HEK293 (cell line): Measurements from ENCODE around the gene ZC3H4.

Experiments
- HOXA7 ChIP-seq: sonication (generic); formaldehyde crosslinking; IDR thresholded peaks from 2 replicates; pipeline ENCODE4 v1.8.1; 2022; ENCODE audit warnings: missing genetic modification reagents, borderline replicate concordance
- SP2 ChIP-seq: fragments of 450-650 bp; formaldehyde crosslinking; IDR thresholded peaks from 2 replicates; pipeline ENCODE4 v1.5.1; 2016; ENCODE audit warnings: missing biosample characterization, missing genetic modification characterization
- YY1 ChIP-seq: fragments of 450-650 bp; formaldehyde crosslinking; IDR thresholded peaks from 2 replicates; pipeline ENCODE4 v1.5.1; 2018; ENCODE audit warnings: missing biosample characterization, missing genetic modification characterization
- ZBTB7A ChIP-seq: fragments of 450-650 bp; formaldehyde crosslinking; IDR thresholded peaks from 2 replicates; pipeline ENCODE4 v1.5.1; 2016; ENCODE audit warnings: low read depth, missing biosample characterization, missing genetic modification characterization
- ZFP69B ChIP-seq: fragments of 450-650 bp; formaldehyde crosslinking; IDR thresholded peaks from 2 replicates; pipeline ENCODE4 v1.5.1; 2016; ENCODE audit warnings: missing biosample characterization, missing genetic modification characterization
- ZNF10 ChIP-seq: fragments of 450-650 bp; formaldehyde crosslinking; IDR thresholded peaks from 2 replicates; pipeline ENCODE4 v1.5.1; 2017; ENCODE audit warnings: missing biosample characterization, missing genetic modification characterization
- ZNF274 ChIP-seq, 2 experiments: fragments of 200-500 bp in 1 of 2; fragments of 450-650 bp in 1 of 2; sonication (Bioruptor generic) in 1 of 2; formaldehyde crosslinking in 1 of 2; IDR thresholded peaks; 2 replicates each; pipeline versions ENCODE4 v1.5.1 to v1.6.1; 2014 to 2016; ENCODE audit warnings: borderline replicate concordance in 1 of 2, inconsistent platforms in 1 of 2, low read length in 1 of 2, missing biosample characterization in 1 of 2, missing genetic modification characterization in 1 of 2
- ZNF404 ChIP-seq: fragments of 450-650 bp; formaldehyde crosslinking; IDR thresholded peaks from 2 replicates; pipeline ENCODE4 v1.5.1; 2017; ENCODE audit warnings: missing biosample characterization, missing genetic modification characterization
- ZNF416 ChIP-seq: fragments of 450-650 bp; formaldehyde crosslinking; IDR thresholded peaks from 2 replicates; pipeline ENCODE4 v1.5.1; 2016; ENCODE audit warnings: missing biosample characterization, missing genetic modification characterization
- ZNF747 ChIP-seq: fragments of 450-650 bp; formaldehyde crosslinking; IDR thresholded peaks from 2 replicates; pipeline ENCODE4 v1.5.1; 2016; ENCODE audit warnings: missing biosample characterization, missing genetic modification characterization
- ZNF792 ChIP-seq: fragments of 450-650 bp; formaldehyde crosslinking; IDR thresholded peaks from 2 replicates; pipeline ENCODE4 v1.5.1; 2016; ENCODE audit warnings: missing biosample characterization, missing genetic modification characterization
- TF ChIP-seq, protein P1 (sequence below): fragments of 450-650 bp; formaldehyde crosslinking; IDR thresholded peaks from 2 replicates; pipeline ENCODE4 v1.5.1; 2016; ENCODE audit warnings: missing biosample characterization, missing genetic modification characterization
- TF ChIP-seq, protein P2 (sequence below): IDR thresholded peaks from 2 replicates; pipeline ENCODE4 v1.6.1; 2011; ENCODE audit warnings: mild to moderate bottlenecking, low read depth, low read length, borderline replicate concordance
- TF ChIP-seq, protein P3 (sequence below): fragments of 450-650 bp; formaldehyde crosslinking; conservative IDR thresholded peaks from 2 replicates; pipeline ENCODE4 v1.5.1; 2016; ENCODE audit warnings: low read depth, missing biosample characterization, missing genetic modification characterization

DNA sequence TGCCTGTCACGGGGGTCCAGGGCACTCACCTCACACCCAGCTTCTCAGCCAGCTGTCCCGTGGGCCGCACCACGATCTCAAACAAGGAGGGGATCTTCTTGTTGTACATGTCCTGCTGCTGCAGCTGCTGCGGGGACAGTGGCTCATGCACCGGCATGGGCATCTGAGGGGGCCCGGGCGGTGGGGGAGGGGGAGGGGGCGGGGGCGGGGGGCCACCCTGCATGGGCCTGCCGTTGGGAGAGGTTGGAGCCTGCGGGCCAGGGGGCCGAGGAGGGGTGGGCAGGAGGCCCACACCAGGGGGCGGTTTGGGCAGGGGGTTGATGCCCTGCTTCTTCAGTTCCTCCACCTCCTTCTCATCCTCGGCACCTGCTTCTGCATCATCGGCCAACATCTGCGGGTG, 41.3 kb downstream of the ZC3H4 start:
- TF ChIP-seq ZNF792 (no peak), ZNF274 (IDR thresholded peaks at IDR 0.05; ENCODE audit: low read length) (no peak), ZNF274 (tag by site-specific recombination; IDR thresholded peaks at IDR 0.05; ENCODE audit: borderline replicate concordance) (no peak), YY1 (tag by site-specific recombination) (no peak), SP2 (no peak), ZNF10 (tag by site-specific recombination) (no peak), ZNF416 (no peak), ZFP69B (tag by site-specific recombination) (no peak), HOXA7 (no peak), ZNF747 (tag by site-specific recombination) (no peak), ZNF404 (no peak), ZBTB7A (tag by site-specific recombination) (no peak)
- TF ChIP-seq, protein P1, sequence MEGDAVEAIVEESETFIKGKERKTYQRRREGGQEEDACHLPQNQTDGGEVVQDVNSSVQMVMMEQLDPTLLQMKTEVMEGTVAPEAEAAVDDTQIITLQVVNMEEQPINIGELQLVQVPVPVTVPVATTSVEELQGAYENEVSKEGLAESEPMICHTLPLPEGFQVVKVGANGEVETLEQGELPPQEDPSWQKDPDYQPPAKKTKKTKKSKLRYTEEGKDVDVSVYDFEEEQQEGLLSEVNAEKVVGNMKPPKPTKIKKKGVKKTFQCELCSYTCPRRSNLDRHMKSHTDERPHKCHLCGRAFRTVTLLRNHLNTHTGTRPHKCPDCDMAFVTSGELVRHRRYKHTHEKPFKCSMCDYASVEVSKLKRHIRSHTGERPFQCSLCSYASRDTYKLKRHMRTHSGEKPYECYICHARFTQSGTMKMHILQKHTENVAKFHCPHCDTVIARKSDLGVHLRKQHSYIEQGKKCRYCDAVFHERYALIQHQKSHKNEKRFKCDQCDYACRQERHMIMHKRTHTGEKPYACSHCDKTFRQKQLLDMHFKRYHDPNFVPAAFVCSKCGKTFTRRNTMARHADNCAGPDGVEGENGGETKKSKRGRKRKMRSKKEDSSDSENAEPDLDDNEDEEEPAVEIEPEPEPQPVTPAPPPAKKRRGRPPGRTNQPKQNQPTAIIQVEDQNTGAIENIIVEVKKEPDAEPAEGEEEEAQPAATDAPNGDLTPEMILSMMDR (tag by site-specific recombination) = no peak
- TF ChIP-seq, protein P2, sequence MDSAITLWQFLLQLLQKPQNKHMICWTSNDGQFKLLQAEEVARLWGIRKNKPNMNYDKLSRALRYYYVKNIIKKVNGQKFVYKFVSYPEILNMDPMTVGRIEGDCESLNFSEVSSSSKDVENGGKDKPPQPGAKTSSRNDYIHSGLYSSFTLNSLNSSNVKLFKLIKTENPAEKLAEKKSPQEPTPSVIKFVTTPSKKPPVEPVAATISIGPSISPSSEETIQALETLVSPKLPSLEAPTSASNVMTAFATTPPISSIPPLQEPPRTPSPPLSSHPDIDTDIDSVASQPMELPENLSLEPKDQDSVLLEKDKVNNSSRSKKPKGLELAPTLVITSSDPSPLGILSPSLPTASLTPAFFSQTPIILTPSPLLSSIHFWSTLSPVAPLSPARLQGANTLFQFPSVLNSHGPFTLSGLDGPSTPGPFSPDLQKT = no peak
- TF ChIP-seq, protein P3, sequence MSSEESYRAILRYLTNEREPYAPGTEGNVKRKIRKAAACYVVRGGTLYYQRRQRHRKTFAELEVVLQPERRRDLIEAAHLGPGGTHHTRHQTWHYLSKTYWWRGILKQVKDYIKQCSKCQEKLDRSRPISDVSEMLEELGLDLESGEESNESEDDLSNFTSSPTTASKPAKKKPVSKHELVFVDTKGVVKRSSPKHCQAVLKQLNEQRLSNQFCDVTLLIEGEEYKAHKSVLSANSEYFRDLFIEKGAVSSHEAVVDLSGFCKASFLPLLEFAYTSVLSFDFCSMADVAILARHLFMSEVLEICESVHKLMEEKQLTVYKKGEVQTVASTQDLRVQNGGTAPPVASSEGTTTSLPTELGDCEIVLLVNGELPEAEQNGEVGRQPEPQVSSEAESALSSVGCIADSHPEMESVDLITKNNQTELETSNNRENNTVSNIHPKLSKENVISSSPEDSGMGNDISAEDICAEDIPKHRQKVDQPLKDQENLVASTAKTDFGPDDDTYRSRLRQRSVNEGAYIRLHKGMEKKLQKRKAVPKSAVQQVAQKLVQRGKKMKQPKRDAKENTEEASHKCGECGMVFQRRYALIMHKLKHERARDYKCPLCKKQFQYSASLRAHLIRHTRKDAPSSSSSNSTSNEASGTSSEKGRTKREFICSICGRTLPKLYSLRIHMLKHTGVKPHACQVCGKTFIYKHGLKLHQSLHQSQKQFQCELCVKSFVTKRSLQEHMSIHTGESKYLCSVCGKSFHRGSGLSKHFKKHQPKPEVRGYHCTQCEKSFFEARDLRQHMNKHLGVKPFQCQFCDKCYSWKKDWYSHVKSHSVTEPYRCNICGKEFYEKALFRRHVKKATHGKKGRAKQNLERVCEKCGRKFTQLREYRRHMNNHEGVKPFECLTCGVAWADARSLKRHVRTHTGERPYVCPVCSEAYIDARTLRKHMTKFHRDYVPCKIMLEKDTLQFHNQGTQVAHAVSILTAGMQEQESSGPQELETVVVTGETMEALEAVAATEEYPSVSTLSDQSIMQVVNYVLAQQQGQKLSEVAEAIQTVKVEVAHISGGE (tag by site-specific recombination) = no peak
